ENCODE data around the gene DENND1A.
"Not testable (repeated sequence)": the region's sequence is repeated elsewhere in the genome, so short reads cannot be mapped to it uniquely, and the experiment has no call there.

The DENND1A gene

DNA sequence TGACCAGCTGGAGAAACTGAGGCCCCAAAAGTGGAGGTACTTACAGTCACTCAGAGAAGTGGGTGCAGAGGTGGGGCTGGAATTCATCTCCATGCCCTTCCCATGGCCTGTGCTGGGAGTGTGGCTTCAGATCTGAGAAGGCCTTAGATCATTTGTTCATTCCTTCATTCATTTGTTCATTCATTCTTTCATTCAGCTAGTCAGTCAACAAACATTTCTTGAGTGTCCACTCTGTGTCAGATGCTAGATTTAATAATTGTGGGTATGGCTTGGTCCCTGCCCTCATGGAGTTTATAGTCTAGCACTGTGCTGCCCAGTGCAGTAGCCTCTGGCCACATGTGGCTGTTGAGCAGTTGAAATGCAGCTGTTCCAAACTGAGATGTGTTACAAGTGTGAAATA, 593.0 kb downstream of the DENND1A start:
- Histone ChIP-seq H3K27ac (no peak overlapping the region), H3K4me3 (no peak overlapping the region)
- DNase-seq (ENCODE audit: low spot score) = no peak
- TF ChIP-seq, protein P1, sequence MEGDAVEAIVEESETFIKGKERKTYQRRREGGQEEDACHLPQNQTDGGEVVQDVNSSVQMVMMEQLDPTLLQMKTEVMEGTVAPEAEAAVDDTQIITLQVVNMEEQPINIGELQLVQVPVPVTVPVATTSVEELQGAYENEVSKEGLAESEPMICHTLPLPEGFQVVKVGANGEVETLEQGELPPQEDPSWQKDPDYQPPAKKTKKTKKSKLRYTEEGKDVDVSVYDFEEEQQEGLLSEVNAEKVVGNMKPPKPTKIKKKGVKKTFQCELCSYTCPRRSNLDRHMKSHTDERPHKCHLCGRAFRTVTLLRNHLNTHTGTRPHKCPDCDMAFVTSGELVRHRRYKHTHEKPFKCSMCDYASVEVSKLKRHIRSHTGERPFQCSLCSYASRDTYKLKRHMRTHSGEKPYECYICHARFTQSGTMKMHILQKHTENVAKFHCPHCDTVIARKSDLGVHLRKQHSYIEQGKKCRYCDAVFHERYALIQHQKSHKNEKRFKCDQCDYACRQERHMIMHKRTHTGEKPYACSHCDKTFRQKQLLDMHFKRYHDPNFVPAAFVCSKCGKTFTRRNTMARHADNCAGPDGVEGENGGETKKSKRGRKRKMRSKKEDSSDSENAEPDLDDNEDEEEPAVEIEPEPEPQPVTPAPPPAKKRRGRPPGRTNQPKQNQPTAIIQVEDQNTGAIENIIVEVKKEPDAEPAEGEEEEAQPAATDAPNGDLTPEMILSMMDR (IDR thresholded peaks at IDR 0.05) = no peak

DNA sequence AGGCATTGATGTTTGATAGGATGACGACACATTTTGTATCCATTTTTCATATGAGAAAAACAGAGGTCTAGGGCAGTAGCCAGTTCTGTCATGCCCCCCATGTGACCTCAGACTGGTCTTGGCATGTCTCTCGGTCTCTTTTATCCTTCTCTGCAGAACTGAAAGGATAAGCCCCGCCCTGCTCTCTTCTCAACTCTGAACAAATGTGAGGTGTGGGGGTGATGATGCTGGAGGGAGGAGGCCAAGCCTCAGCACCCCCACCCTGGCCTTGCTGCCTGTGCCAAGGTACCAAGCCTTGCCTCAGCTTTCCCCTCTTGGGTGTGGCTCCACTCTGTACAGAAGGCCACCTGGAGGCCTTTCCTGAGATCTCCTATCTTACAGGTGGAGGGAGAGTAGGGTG, 593.5 kb downstream of the DENND1A start:
- no peak for DNase-seq (ENCODE audit: low spot score)
- H3K27ac ChIP-seq = no peak overlapping the region
- TF ChIP-seq, protein P1 (IDR thresholded peaks at IDR 0.05) = no peak
- H3K4me3 ChIP-seq = no peak overlapping the region

DNA sequence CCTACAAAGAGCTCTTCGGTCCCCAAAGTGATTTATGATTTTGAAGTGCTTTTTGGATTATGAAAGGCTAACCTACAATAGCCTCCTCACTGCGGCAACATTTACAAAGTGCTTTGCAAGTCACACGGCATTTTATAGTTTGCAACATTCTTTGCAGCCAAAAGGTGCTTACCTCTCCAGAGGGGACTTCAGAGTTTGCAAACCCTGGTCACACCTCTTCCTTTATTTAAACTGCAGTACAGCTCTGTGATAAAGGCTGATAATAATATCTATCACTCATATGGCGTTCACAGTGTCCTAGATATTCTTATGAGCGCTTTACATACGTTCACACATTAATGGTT, 594.0 kb downstream of the DENND1A start:
- DNase-seq (ENCODE audit: low spot score) = no peak
- TF ChIP-seq, protein P1 (IDR thresholded peaks at IDR 0.05) = no peak
- no peak overlapping the region for H3K4me3 ChIP-seq
- no peak overlapping the region for H3K27ac ChIP-seq

DNA sequence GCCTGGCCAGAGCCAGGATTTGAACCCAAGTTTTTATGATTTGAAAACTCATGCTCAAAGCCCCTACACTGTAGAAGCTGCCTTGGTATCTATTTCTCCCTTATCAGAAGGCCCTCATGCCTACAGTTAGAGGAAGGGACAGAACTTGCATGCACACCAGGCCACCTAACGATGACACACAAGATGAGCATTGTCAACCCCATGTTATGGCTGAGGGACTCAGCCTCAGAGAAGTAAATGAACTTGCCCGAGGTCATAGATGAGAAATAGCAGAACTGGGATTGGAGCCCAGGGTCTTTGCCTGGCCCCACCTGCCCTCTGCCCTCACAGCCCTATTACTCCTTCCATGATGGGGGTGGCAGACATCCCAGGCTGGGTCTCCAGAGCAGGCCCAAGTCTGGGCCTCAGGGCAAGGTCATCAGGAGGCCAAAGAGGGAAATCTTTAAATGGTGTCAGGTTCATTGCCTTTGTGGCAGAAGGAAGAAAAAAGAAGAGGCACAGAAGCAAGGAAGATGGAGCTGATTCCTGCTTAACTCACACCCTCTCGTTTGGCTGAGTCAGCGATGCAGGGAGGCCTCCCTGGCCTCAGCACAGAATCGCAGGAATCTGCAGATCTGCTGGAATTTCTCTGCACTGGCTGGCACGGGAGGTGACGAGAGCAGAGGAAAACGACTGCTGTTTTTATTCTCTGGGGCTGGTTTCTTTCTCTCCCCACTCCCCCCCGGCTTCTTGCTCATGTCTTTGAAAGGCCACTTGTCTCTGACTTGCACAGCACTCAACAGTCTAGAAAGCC, 594.5 kb downstream of the DENND1A start:
- TF ChIP-seq, protein P1 (IDR thresholded peaks at IDR 0.05) = no peak
- no peak overlapping the region for H3K27ac ChIP-seq

DNA sequence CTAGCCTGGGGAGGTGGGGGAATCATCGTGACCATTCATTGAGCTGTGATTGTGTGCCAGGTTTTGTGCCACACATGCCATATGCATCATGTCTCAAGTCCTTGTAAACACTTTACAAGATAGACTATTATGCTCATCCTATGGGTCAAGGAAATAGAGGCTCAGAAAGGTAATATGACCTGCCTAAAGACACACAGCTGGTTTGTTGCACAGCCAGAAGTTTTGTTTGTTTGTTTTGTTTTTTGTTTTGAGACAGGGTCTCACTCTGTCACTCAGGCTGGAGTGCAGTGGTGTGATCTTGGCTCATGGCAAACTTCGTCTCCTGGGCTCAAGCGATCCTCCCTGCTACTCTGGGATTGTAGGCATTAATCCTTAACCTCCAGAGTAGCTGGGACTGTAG, 595.3 kb downstream of the DENND1A start:
- TF ChIP-seq, protein P1 (IDR thresholded peaks at IDR 0.05) = no peak
- DNase-seq (ENCODE audit: low spot score) = no peak
- H3K27ac ChIP-seq = no peak overlapping the region
- no peak overlapping the region for H3K4me3 ChIP-seq

More for the DNA sequence above, 594.5 kb downstream of the DENND1A start:
- no peak for DNase-seq (ENCODE audit: low spot score)
- no peak overlapping the region for H3K4me3 ChIP-seq

DNA sequence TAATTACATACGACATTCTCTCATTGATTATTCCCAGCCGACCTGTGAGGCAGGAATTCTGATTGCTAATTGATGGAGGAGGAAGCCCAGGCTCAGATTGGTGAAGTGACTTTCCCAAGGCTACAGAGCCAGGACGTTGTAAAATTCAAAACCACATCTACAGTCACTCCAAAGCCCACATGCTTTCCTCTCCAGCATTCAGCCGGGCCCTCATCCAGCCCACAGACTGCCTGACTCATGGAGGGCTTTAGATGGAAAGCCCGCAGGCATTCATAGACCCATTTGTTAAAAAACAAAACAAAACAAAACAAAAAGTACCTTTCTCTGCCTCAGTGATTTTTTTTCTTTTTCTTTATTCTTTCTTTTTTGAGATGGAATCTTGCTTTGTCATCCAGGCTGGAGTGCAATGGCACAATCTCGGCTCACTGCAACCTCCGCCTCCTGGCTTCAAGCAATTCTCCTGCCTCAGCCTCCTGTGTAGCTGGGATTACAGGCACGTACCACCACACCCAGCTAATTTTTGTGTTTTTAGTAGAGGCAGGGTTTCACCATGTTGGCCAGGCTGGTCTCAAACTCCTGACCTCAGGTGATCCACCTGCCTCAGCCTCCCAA, 596.8 kb downstream of the DENND1A start:
- not testable (repeated sequence) for H3K27ac ChIP-seq; DNase-seq (ENCODE audit: low spot score); H3K4me3 ChIP-seq

DNA sequence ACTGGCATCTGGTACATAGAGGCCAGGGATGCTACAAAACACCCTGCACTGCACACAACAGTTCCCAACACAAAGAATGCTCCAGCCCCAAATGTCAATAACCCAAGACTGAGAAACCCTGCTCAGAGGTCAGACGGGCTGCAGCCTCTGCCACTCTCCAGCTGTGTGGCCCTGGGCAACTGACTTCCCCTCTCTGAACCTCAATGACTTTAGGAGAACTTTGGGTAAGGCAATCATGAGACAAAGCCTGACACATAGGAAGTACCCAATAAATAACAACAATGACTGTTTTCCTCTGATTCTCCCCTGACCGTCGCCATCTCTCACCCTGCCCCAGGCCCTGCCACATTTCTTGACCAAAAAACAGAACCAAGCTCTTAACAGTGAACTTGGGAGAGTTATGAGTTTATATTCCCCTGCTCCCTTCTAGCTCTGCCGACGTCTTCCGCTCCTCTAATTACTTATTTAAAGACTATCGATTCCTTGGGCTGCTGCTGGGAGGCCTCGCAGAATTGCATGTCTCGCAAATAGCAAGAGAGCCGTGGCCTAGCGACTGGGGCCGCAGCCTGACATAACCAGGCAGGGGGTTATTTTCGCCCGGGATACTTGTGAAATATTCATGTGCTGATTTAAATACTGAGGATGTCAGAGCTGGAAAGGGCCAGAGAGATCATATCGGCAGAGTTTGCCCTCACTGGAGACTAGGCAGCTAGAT, 598.4 kb downstream of the DENND1A start:
- Histone ChIP-seq H3K4me3 (no peak overlapping the region), H3K27ac (no peak overlapping the region)
- TF ChIP-seq, protein P1 (IDR thresholded peaks at IDR 0.05) = no peak
- DNase-seq (ENCODE audit: low spot score) = no peak

Measured in coronary artery (tissue), 2 donors.